ENCODE results near the gene NAMPT.

DNA sequence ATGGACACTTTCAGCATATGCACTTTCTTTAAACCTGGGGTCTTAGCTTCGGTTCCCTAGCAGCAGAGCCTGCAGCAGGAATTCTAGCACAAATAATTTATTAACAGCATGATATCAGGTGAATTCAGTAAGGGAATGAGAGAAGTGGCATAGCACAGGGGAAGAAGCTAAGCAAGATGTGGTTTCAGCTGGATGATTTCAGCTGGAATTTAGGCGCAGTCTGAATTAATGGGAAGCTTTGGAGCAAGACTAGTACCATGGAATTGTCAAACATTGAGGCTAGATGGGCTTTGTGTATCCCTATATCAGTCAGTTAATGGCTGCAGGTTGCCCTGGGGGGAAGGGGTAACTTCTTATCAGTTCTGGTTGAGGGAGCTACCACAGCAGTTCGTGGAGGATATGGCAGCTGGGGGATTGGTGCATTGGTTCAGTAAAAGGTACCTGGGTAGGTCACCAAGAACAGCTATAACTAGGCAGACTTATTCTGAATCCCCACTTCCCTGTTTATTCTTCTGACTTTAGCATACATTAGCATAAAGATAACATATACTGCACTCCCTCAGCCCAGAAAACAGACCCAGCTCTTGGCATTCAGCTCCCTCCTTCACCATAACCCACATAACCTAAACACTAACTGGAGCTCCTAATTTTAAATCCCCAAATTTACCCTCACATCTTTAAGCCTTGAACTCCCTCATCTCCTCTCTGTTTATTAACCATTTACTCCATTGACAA lies 46.8 kb upstream of the NAMPT start:
- no peak for TF ChIP-seq POLR2A (IDR thresholded peaks at IDR 0.05)
- TF ChIP-seq, protein P1, sequence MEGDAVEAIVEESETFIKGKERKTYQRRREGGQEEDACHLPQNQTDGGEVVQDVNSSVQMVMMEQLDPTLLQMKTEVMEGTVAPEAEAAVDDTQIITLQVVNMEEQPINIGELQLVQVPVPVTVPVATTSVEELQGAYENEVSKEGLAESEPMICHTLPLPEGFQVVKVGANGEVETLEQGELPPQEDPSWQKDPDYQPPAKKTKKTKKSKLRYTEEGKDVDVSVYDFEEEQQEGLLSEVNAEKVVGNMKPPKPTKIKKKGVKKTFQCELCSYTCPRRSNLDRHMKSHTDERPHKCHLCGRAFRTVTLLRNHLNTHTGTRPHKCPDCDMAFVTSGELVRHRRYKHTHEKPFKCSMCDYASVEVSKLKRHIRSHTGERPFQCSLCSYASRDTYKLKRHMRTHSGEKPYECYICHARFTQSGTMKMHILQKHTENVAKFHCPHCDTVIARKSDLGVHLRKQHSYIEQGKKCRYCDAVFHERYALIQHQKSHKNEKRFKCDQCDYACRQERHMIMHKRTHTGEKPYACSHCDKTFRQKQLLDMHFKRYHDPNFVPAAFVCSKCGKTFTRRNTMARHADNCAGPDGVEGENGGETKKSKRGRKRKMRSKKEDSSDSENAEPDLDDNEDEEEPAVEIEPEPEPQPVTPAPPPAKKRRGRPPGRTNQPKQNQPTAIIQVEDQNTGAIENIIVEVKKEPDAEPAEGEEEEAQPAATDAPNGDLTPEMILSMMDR (IDR thresholded peaks at IDR 0.05) = no peak

All from sigmoid colon (tissue), 3 donors.